GM20000 (cell line): ENCODE results near the gene ZKSCAN4.

Experiments used
- DNase-seq: peaks from one replicate; pipeline ENCODE4 v3.0.0; 2012; ENCODE audit warnings: low spot score
- TF ChIP-seq, protein P1 (sequence below): IDR thresholded peaks from 2 replicates; pipeline ENCODE4 v1.5.1; 2012; ENCODE audit warnings: mild to moderate bottlenecking, control low read depth; ENCODE audit errors: extremely low read depth, missing control alignments

The ZKSCAN4 gene

GRCh38 chr6:28264834-28265401 is 12.8 kb upstream of the ZKSCAN4 start:
- no peak for DNase-seq
- TF ChIP-seq, protein P1, sequence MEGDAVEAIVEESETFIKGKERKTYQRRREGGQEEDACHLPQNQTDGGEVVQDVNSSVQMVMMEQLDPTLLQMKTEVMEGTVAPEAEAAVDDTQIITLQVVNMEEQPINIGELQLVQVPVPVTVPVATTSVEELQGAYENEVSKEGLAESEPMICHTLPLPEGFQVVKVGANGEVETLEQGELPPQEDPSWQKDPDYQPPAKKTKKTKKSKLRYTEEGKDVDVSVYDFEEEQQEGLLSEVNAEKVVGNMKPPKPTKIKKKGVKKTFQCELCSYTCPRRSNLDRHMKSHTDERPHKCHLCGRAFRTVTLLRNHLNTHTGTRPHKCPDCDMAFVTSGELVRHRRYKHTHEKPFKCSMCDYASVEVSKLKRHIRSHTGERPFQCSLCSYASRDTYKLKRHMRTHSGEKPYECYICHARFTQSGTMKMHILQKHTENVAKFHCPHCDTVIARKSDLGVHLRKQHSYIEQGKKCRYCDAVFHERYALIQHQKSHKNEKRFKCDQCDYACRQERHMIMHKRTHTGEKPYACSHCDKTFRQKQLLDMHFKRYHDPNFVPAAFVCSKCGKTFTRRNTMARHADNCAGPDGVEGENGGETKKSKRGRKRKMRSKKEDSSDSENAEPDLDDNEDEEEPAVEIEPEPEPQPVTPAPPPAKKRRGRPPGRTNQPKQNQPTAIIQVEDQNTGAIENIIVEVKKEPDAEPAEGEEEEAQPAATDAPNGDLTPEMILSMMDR = no peak

DNA sequence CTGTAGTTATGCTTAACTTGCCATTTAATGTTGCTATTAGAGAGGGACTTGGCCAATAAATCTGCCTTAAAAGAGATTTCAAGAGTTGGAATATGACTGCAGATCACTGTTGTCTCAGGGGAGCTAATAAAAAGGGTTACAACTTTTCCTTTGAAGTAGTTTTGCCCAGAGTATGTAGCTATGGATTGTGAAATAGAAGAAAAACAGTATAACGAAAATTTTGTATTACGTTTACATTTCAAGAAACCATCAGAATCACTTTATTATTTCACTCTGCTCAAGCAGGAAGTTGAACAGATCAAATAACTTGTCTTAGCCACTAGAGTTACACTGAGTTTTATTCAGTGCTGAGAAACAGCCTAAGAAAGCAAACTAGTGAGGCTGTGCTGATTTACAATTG is 11.9 kb upstream of the ZKSCAN4 start:
- TF ChIP-seq, protein P1 = no peak
- DNase-seq = no peak

DNA sequence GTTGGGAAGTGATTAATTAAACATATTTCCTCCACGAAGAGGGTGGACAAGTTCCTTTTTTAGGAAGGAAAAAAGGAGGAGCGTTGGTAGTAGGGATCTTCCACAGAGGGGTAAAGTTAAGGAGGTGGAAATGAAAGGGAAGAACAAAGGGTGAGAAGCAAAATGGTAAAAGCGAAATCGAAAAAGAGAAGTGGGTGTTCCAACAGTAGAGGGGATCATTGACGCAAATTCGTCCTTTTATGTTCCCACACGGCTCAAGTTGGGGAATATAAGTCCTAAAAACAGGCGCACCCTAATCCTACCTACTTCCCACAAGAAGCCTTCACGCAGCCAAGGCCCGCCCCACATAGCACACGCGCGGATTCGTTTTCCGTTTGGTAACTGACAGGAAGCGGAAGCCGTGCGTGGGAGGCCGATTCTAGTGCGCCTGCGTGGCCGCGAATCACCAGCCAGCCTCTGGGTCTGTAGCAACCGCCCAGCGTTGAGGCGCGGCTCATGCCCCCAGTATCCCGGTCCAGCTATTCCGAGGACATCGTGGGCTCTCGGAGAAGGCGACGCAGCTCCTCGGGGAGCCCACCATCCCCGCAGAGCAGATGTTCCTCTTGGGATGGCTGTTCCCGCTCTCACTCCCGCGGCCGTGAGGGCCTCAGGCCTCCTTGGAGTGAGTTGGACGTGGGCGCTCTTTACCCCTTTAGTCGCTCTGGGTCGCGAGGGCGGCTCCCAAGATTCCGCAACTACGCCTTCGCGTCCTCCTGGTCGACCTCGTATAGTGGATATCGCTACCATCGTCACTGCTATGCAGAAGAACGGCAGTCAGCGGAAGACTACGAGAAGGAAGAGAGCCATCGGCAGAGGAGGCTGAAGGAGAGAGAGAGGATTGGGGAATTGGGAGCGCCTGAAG is 7.1 kb upstream of the ZKSCAN4 start, which contains the start of gene NKAPL:
TSS of gene NKAPL (plus strand) at position 421 of the 901 bp plus-strand sequence. CDS start at position 496, 75 bp downstream.
- TF ChIP-seq, protein P1 = no peak
- DNase-seq = peak; percentile 25

GRCh38 chr6:28257042-28257441 is 5.0 kb upstream of the ZKSCAN4 start:
- TF ChIP-seq, protein P1 = no peak
- DNase-seq = no peak

DNA sequence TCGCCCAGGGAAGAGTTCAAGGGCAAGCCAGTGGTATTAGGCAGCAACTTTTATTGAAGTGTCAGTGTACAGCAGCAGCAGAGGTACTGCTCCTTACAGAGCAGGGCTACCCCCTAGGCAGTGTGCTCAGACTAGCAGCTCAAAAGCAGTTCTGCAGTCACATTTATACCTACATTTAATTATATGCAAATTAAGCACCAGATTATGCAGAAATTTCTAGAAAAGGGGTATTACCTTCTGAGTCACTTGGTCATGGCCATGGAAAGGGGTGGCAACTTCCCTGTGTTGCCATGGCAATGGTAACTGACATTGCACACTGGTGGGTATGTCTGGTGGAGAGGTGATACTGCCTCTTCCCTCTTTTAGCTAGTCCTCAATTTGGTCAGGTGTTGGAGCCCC is 2.1 kb upstream of the ZKSCAN4 start:
- TF ChIP-seq, protein P1 = no peak
- DNase-seq = no peak

DNA sequence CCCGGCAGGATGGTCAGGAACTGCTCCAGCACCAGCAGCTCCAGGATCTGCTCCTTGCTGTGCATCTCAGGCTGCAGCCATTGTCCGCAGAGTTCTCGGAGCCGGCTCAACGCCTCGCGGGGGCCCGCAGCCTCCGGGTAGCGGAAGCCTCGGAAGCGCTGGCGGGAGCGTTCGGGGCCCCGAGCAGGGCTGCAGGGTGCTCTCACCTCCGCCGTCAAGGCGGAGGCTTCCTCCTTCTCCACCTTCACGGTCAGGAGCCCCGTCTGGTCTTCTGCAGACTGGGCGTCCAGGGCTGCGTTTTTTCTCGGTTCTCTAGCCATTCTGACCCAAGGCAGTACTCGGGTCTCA is 434 bp downstream of the ZKSCAN4 start:
- DNase-seq = peak; percentile 39
- TF ChIP-seq, protein P1 = no peak

- TF ChIP-seq, protein P1 = no peak
- DNase-seq = no peak
Observed at GRCh38 chr6:28250747-28251146, 1.3 kb downstream of the ZKSCAN4 start.
